GM19455 (cell line): ENCODE data around the gene TMTC1.

ENCODE experiments used
- ATAC-seq: cut with Tn5 transposase; IDR thresholded peaks from one replicate; pipeline ENCODE4 v1.9.1; 2021; ENCODE audit not compliant: unreplicated experiment

The TMTC1 gene

DNA sequence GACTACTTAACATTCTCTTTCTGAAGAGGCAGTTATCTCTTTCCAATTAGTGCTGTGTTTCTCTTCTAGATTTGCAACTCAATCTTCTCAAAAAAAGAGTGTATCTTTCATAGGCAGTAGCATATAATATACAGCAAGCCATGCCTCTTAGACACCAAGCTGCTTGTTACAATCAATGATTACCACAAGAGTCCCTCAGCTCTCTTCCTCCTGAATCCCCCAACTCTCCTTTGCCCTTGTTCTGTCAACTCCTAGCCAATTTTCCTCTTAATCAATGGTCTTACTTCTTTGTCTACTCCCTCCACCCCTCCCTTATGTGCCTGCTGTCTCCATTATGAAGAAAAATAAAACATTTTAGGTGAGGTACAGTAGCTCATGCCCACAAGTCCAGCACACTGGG lies 2.6 kb downstream of the TMTC1 start:
- ATAC-seq = no peak

- ATAC-seq = no peak
Measured at GRCh38 chr12:29780084-29780483, 3.7 kb downstream of the TMTC1 start.

- ATAC-seq = no peak
Measured at GRCh38 chr12:29778531-29778930, 5.2 kb downstream of the TMTC1 start.

DNA sequence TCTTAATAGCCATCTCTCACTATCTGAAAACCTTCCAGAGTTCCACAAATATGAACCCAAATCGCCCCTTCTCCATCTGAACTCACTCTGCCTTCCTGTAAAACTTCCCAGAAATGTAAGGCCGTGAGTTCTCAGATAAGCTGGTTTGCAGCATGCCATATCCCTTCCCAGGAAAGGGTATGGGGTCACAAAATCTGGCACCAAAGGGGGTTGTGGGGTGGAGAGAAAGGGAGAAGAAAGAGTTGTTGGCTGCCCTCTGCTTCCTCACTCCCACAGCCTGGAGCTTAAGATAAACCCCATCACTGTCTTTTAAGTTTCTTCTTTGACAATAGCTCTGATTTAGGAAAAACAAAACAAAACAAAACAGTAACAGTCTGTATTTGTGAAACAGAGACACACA lies 10.7 kb downstream of the TMTC1 start:
- no peak for ATAC-seq

DNA sequence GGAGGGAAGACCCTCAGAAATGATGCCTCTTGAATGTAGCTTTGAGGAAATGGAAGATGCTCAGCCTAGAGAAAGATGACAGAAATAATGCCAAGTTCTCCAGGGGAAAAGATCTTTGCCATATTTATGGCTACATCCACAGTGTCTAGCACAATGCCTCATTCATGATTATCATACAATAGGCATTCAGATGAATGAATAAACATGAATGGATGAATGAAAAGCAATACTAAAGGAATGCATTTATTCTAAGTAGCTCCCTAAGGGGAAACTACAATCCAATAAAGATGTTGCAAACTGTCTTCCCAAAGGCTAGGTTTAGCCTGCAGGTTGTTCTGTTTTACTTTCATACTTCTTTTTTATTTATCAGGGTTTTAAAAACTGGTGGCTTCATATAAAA lies 12.0 kb downstream of the TMTC1 start:
- ATAC-seq = no peak

GRCh38 chr12:29771165-29771564 lies 12.6 kb downstream of the TMTC1 start:
- no peak for ATAC-seq

- no peak for ATAC-seq
Measured at GRCh38 chr12:29769162-29769858, 14.4 kb downstream of the TMTC1 start.

DNA sequence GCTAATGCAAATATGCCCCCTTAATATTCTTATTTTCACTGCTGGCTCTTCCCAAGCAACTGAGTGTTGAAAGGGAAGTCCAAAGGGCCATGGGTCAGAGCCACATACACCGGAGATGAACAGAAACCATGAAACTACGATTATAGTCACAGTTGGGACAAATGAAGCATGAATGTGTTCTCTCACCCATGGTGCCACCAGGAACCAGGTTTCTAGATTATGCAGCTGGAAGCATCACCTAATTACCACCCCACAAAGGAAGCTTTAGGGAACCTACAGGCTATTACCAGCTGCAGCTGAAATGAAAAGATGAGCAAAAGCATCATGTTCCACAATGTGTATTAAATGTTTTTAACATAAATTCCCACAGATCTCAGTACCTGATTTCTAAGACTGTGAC lies 15.4 kb downstream of the TMTC1 start:
- no peak for ATAC-seq

GRCh38 chr12:29763301-29763683 lies 20.4 kb downstream of the TMTC1 start:
- no peak for ATAC-seq

GRCh38 chr12:29762637-29763300 lies 21.0 kb downstream of the TMTC1 start:
- ATAC-seq = no peak

DNA sequence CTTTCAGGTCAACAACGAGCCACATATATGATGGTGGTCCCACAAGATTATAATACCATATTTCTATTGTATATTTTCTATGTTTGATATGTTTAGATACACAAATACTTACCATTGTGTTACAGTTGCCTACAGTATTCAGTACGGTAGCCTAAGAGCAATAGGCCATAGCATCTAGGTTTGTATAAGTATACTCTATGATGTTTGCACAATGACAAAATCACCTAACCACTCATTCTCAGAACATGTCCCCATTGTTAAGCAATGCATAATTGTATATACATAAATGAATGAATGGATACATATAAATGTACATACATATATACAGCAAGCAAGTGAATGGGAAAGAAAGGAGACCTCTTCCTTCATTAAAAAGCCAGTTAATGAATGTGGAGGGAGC lies 23.8 kb downstream of the TMTC1 start:
- ATAC-seq = no peak

- ATAC-seq = no peak
Measured at GRCh38 chr12:29756741-29757390, 26.9 kb downstream of the TMTC1 start.

- no peak for ATAC-seq
Measured at GRCh38 chr12:29754235-29755189, 29.2 kb downstream of the TMTC1 start.

DNA sequence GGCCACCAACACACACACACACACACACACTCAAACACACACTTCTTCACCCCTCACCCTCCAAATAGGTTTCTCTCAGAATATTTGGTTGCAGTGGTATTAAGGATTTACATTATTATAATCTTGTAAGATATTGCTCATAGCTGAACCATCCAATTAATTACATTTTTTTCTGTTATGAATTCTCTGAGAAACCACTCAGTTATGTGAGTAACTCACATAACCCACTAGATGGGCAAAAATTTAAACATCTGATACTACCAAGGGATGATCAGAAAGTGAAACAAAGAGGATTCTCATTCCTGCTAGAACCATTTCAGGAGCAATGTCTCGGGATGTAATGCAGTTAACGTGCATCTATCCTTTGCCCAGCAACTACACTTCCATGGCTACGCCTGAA lies 31.6 kb downstream of the TMTC1 start:
- ATAC-seq = no peak

DNA sequence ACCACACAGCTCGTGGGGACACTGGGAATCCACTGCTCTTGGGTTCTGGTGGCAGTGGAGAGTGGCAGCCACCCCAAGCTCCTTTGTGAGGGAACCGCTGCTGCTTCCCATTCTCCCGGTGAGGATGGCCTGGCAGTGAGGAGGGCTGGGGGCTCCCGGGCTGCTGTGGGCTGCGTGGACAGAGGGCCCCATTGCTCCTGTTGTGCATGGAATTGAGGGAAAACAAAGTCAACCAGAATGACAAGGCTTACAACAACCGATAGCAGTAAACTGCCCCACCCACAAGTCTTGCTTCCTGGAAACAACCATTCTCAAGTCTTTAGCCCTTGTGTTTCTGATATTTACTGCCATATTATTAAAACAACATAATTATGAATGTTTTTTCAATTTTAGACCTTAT lies 32.1 kb downstream of the TMTC1 start:
- no peak for ATAC-seq

DNA sequence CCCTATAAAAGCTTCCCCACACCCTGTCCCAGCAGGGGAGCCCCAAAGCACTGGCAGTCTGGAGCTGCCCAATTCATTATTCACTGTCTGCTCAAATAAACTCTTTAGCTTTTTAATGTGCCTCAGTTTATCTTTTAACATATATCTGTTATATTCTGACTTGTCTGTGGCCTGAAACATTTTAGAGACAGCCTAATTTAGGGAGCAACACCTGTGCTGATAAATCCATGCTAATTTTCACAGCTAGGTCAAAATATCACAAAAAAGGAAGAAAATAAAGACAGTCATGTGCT lies 32.9 kb downstream of the TMTC1 start:
- ATAC-seq = no peak

DNA sequence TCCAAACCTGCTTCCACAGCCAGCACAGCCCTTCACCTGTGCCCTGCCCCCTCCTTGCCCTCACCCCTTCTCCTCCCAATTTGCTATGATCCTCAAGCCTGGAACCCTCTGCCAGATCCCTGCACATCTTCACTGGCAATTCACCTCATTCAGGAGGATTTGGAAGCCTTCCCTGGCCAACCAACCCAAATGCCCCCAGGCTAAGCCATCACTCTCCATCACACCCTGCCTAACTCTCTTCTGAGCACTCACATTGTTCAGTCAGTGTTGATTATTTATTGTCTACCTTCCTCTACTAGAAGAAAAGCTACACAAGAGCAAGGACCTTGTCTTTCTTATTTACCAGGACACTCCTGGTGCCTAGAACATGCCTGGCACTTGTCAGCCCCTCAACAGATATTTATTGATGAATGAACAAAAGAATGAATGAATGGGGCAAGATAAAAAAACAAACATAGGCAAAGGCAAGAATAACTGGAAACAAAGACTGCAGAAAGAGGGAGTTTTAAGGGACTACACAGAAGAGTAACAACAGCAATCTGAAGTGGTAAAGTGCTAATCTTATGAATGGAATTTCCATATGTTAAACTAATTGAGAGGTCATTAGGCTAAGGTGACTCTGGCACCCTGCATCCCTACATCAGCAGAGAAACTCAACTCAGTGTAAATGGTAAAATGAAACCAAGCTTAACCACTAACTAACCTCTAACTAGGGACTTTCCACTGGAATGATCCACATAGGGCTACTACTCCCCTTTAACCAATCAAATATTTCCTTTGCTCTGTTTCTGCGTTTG lies 33.4 kb downstream of the TMTC1 start:
- peak; percentile 72 for ATAC-seq

DNA sequence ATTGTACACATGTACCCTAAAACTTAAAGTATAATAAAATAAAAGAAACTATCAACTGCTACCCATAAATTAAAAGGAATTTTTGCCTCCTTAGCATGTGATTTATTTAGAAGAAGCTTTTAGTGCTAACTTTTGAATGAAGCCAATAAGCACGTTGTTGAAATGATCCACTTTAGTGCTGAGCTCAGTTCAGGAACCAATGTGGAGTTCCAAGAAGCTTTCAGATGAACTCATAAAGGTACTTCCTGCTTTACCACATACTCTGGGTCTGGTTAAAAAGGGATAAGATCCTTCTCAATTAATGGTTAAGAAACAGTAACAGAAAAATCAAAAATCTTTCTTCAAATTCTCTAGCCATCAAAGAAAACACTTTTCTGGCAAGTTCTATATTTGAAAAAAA lies 39.4 kb downstream of the TMTC1 start:
- ATAC-seq = no peak

DNA sequence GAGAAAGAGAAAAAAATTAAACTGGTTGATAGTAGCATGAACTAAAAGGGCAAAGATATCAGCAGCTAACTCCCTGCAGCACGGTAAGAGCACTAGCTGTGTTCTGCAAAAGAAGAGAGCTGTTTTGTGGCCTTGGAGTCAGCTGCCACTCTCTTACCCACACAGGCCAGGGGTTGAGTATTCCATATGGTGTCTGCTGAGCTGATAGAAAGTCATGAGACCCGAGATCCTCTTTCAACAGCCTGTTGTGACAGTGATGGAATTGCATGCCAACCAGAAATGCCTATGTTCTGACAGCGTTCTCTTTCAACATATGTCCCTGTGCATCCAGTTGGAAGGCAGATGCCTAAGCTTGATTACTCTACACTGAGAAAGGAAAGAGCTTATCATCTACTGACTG lies 39.9 kb downstream of the TMTC1 start:
- ATAC-seq = no peak

DNA sequence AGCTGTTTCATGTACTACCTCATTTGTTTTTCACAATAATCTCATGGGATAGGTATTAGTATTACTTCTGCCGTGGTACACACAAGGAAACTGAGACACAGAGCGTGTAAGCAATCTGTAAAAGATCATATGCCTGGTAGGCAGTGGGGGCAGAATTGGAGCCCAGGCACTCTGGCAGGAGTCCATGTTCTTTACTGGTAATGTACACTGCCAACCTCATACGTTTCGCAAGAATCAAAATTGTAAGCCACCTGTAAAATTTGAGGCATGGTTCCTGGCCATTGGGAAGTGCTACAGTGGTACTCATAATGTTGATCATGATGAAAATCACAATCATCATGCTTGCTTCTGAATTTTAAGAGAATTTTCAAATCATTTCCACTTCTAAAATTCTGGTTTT lies 40.7 kb downstream of the TMTC1 start:
- ATAC-seq = no peak

DNA sequence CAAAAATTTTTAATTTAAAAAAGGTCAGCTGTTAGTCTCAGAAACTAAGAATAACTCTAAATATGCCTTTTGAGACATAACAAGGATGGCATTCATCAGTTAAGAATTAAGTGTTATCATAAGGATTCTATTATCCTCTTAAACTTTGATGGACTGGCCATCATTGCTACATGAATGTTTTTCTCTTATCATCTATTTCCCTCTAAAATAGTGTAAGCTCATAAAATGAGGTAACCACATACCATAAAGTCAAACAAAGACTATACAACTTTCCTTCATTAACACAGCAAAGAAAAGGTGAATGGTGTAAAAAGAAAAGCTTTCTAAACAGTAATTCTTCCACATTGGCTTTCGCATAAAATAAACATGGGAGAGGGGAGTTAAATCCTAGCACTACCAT lies 41.1 kb downstream of the TMTC1 start:
- no peak for ATAC-seq
